NOMO-1 treated with dmso at 0.1 percent for 144 hours (cell line): ENCODE results near the gene KPNA6.
"Not testable (repeated sequence)": the region's sequence is repeated elsewhere in the genome, so short reads cannot be mapped to it uniquely, and the experiment has no call there.

Source experiments
- DNase-seq: peaks from one replicate; lab custom pipeline; 2025; ENCODE audit not compliant: unreplicated experiment; lab: John Stamatoyannopoulos, UW

The KPNA6 gene

GRCh38 chr1:32107742-32108661 is at the start of gene KPNA6:
TSS of gene KPNA6 (plus strand) at chr1:32108056. CDS start at chr1:32108131, 75 bp downstream.
- peak; percentile 89 for DNase-seq

- DNase-seq: no peak
These were observed 46.9 kb upstream of the KPNA6 start for GRCh38 chr1:32060914-32061313.

- no peak for DNase-seq
These were observed 45.0 kb upstream of the KPNA6 start for GRCh38 chr1:32062867-32063230.

GRCh38 chr1:32063261-32063681 is 44.6 kb upstream of the KPNA6 start:
- no peak for DNase-seq

- DNase-seq: not testable (repeated sequence)
These were observed 42.0 kb upstream of the KPNA6 start for GRCh38 chr1:32065613-32066488.

GRCh38 chr1:32066489-32066873 is 41.4 kb upstream of the KPNA6 start:
- peak; percentile 97 for DNase-seq

GRCh38 chr1:32068957-32069588 is 38.8 kb upstream of the KPNA6 start:
- no peak for DNase-seq

GRCh38 chr1:32071758-32072621 is 35.9 kb upstream of the KPNA6 start:
- peak; percentile 48 for DNase-seq

- peak; percentile 96 for DNase-seq
These were observed 35.1 kb upstream of the KPNA6 start, which contains the start of gene TMEM39B for GRCh38 chr1:32072622-32073298. TSS of gene TMEM39B (plus strand) at chr1:32072939. CDS start at chr1:32073048, 109 bp downstream.

GRCh38 chr1:32073299-32074229 is 34.3 kb upstream of the KPNA6 start:
- no peak for DNase-seq

GRCh38 chr1:32074841-32075240 is 33.0 kb upstream of the KPNA6 start:
- DNase-seq: no peak

- DNase-seq: no peak
These were observed 30.4 kb upstream of the KPNA6 start for GRCh38 chr1:32077451-32077850.

- DNase-seq: peak; percentile 5
These were observed 25.8 kb upstream of the KPNA6 start for GRCh38 chr1:32082022-32082421.

GRCh38 chr1:32086381-32086780 is 21.5 kb upstream of the KPNA6 start:
- not testable (repeated sequence) for DNase-seq

GRCh38 chr1:32091176-32091575 is 16.7 kb upstream of the KPNA6 start:
- DNase-seq: no peak

- no peak for DNase-seq
These were observed 16.3 kb upstream of the KPNA6 start for GRCh38 chr1:32091591-32091990.

GRCh38 chr1:32094746-32095521 is 12.9 kb upstream of the KPNA6 start:
- DNase-seq: no peak

GRCh38 chr1:32099426-32099825 is 8.4 kb upstream of the KPNA6 start:
- no peak for DNase-seq
